Suprapubic skin (tissue), 3 donors: Measurements from ENCODE around the gene SYTL4.

Source experiments
- EP300 ChIP-seq: sonication (generic); formaldehyde crosslinking; IDR thresholded peaks from one replicate; pipeline ENCODE4 v1.6.1; 2017; ENCODE audit warnings: antibody characterized with exemption
- POLR2A ChIP-seq, 2 donors: fragments of 450-650 bp; IDR thresholded peaks; one replicate each; pipeline ENCODE4 v1.6.1; 2017; ENCODE audit warnings: antibody characterized with exemption in 2 of 2, mild to moderate bottlenecking in 2 of 2, moderate library complexity in 2 of 2
- TF ChIP-seq, protein P1 (sequence below), 2 donors: fragments of 200-600 bp in 1 of 2; fragments of 450-650 bp in 1 of 2; sonication (generic) in 1 of 2; IDR thresholded peaks; one replicate each; pipeline ENCODE4 v1.5.1; 2016 to 2019; ENCODE audit warnings: antibody characterized with exemption in 2 of 2, mild to moderate bottlenecking in 1 of 2, moderate library complexity in 1 of 2

DNA sequence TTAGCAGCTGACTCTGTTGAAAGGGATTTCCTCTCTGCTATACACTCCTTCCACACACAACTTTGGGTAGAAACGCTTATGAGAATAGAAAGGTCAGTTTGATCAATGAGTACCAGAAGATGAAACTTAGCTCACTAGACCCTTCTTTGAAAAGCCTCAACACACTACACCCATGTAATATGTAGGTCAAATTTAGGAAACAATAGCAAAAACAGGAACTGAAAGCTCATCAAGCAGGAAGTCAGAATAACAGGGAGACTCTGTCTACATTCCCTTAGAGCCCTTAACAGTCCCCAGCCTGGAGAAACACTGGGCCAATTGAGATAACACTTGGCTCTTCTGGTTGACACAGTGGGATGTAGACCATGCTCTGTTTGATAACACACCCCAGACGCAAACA lies 57.2 kb downstream of the SYTL4 start:
- TF ChIP-seq, protein P1, sequence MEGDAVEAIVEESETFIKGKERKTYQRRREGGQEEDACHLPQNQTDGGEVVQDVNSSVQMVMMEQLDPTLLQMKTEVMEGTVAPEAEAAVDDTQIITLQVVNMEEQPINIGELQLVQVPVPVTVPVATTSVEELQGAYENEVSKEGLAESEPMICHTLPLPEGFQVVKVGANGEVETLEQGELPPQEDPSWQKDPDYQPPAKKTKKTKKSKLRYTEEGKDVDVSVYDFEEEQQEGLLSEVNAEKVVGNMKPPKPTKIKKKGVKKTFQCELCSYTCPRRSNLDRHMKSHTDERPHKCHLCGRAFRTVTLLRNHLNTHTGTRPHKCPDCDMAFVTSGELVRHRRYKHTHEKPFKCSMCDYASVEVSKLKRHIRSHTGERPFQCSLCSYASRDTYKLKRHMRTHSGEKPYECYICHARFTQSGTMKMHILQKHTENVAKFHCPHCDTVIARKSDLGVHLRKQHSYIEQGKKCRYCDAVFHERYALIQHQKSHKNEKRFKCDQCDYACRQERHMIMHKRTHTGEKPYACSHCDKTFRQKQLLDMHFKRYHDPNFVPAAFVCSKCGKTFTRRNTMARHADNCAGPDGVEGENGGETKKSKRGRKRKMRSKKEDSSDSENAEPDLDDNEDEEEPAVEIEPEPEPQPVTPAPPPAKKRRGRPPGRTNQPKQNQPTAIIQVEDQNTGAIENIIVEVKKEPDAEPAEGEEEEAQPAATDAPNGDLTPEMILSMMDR (IDR thresholded peaks at IDR 0.05), result no peak
- TF ChIP-seq POLR2A (IDR thresholded peaks at IDR 0.05) (no peak), EP300 (no peak)
